Fibroblast of skin of right biceps (primary cell): ENCODE measurements around the gene NUDT17.

ENCODE experiments used
- DNase-seq: peaks from one replicate; pipeline ENCODE4 v3.0.0-alpha.2; 2013

NUDT17 gene

GRCh38 chr1:145849356-145850160 lies 4.1 kb downstream of the NUDT17 start:
- peak; percentile 86 for DNase-seq

- no peak for DNase-seq
Observed at GRCh38 chr1:145855426-145855948, 10.1 kb downstream of the NUDT17 start.

- no peak for DNase-seq
Observed at GRCh38 chr1:145857170-145857569, 11.7 kb downstream of the NUDT17 start.

GRCh38 chr1:145858238-145858900 lies 12.9 kb downstream of the NUDT17 start:
- DNase-seq, result peak; percentile 40

GRCh38 chr1:145858901-145859490 lies 13.6 kb downstream of the NUDT17 start, which contains the start of gene PIAS3:
Gene PIAS3, minus strand, starts transcription at chr1:145859081. Its CDS starts 91 bp downstream, at chr1:145858990.
- DNase-seq, result peak; percentile 96

- DNase-seq, result peak; percentile 89
Observed at GRCh38 chr1:145859491-145860023, 14.1 kb downstream of the NUDT17 start.

- DNase-seq, result peak; percentile 10
Observed at GRCh38 chr1:145863282-145864018, 18.0 kb downstream of the NUDT17 start.

GRCh38 chr1:145868232-145868631 lies 22.8 kb downstream of the NUDT17 start:
- no peak for DNase-seq

GRCh38 chr1:145871994-145872924 lies 26.8 kb downstream of the NUDT17 start:
- peak; percentile 36 for DNase-seq

GRCh38 chr1:145874646-145875045 lies 29.2 kb downstream of the NUDT17 start:
- DNase-seq, result no peak

GRCh38 chr1:145877923-145878486 lies 32.6 kb downstream of the NUDT17 start:
- DNase-seq, result no peak

GRCh38 chr1:145878724-145879123 lies 33.3 kb downstream of the NUDT17 start:
- no peak for DNase-seq

GRCh38 chr1:145879775-145880174 lies 34.3 kb downstream of the NUDT17 start:
- no peak for DNase-seq

GRCh38 chr1:145884675-145885074 lies 39.2 kb downstream of the NUDT17 start:
- peak; percentile 62 for DNase-seq

- DNase-seq, result peak; percentile 57
Observed at GRCh38 chr1:145885738-145886287, 40.4 kb downstream of the NUDT17 start, which contains the start of gene ANKRD35. Gene ANKRD35, minus strand, starts transcription at chr1:145885866. Its CDS starts 108 bp downstream, at chr1:145885758.

GRCh38 chr1:145886390-145886789 lies 41.0 kb downstream of the NUDT17 start:
- DNase-seq, result no peak

GRCh38 chr1:145886816-145887215 lies 41.4 kb downstream of the NUDT17 start:
- DNase-seq, result no peak

- no peak for DNase-seq
Observed at GRCh38 chr1:145887631-145888030, 42.2 kb downstream of the NUDT17 start.

GRCh38 chr1:145889722-145890121 lies 44.3 kb downstream of the NUDT17 start:
- no peak for DNase-seq

- peak; percentile 20 for DNase-seq
Observed at GRCh38 chr1:145891143-145891542, 45.7 kb downstream of the NUDT17 start.
